Measurements from ENCODE around the gene SHLD1. TPM values are rescaled to one million over a fixed set of nuclear protein-coding genes. Genes with fewer than 3 reads are reported as not detected.

The SHLD1 gene
- total RNA-seq, 4 donors from 2014 or later, result 4.0 to 11.7 (median 4.7) TPM

DNA sequence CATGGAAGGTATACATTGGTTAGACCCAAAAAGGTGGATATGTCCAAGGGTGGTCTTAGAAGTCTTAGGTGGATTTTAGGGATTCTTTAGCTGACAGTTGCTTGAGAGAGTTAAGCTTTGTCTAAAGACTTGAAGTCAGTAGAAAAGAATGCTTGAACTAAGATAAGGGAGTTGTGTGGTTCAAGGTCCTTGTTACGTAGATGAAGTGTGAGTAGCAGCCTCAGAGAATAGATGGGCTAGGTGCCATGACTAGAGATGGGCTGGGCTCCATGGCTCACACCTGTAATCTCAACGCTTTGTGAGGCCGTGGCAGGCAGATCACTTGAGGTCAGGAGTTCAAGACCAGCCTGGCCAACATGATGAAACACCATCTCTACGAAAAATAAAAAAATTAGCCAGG is 1.7 kb downstream of the SHLD1 start:
- intact Hi-C loops (cut with DNase I), result no loop called here
- no peak for TF ChIP-seq POLR2A (IDR thresholded peaks at IDR 0.05)
- TF ChIP-seq, protein P1, sequence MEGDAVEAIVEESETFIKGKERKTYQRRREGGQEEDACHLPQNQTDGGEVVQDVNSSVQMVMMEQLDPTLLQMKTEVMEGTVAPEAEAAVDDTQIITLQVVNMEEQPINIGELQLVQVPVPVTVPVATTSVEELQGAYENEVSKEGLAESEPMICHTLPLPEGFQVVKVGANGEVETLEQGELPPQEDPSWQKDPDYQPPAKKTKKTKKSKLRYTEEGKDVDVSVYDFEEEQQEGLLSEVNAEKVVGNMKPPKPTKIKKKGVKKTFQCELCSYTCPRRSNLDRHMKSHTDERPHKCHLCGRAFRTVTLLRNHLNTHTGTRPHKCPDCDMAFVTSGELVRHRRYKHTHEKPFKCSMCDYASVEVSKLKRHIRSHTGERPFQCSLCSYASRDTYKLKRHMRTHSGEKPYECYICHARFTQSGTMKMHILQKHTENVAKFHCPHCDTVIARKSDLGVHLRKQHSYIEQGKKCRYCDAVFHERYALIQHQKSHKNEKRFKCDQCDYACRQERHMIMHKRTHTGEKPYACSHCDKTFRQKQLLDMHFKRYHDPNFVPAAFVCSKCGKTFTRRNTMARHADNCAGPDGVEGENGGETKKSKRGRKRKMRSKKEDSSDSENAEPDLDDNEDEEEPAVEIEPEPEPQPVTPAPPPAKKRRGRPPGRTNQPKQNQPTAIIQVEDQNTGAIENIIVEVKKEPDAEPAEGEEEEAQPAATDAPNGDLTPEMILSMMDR (IDR thresholded peaks at IDR 0.05), result no peak
- no peaks in the 10 kb centered on the region for H3K9me3 ChIP-seq
- H3K4me1 ChIP-seq, result peaks cover 0 to 6% of the 10 kb centered on the region in 2 donors
- no peak for DNase-seq
- H3K36me3 ChIP-seq, result no peaks in the 10 kb centered on the region
- no peaks in the 10 kb centered on the region for H3K27me3 ChIP-seq
- H3K4me3 ChIP-seq (replicated peaks in 1 of 3), result no peak overlapping the region
- H3K27ac ChIP-seq, result no peak overlapping the region
- WGBS, 2 donors, result 87 to 95% methylated on average over 4 of the region's 4 CpGs

DNA sequence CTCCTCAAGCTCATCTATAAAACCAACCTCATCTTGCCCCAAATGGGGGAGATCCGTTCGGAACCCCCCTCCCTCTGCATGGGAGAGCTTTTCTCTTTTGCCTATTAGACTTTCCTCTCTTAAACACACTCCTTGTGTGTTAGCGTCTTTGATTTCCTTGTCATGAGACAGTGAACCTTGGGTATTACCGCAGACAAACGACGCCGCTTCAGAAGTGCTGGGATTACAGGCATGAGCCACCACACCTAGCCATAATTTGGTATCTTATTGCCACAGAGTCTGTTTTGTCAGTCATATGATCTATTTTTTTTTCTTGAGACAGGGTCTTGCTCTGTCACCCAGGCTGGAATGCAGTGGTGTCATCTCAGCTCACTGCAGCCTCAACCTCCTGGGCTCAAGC is 3.6 kb downstream of the SHLD1 start:
- H3K27ac ChIP-seq, result no peak overlapping the region
- intact Hi-C loops (cut with DNase I), result no loop called here
- no peaks in the 10 kb centered on the region for H3K36me3 ChIP-seq
- H3K9me3 ChIP-seq, result no peaks in the 10 kb centered on the region
- DNase-seq, result no peak
- WGBS, 2 donors, result 92 to 93% methylated on average over 7 of the region's 7 CpGs
- H3K4me1 ChIP-seq, result peaks cover 0 to 6% of the 10 kb centered on the region in 2 donors
- TF ChIP-seq, protein P1 (IDR thresholded peaks at IDR 0.05), result no peak
- TF ChIP-seq POLR2A (IDR thresholded peaks at IDR 0.05), result no peak
- no peaks in the 10 kb centered on the region for H3K27me3 ChIP-seq
- no peak overlapping the region for H3K4me3 ChIP-seq (replicated peaks in 1 of 3)

DNA sequence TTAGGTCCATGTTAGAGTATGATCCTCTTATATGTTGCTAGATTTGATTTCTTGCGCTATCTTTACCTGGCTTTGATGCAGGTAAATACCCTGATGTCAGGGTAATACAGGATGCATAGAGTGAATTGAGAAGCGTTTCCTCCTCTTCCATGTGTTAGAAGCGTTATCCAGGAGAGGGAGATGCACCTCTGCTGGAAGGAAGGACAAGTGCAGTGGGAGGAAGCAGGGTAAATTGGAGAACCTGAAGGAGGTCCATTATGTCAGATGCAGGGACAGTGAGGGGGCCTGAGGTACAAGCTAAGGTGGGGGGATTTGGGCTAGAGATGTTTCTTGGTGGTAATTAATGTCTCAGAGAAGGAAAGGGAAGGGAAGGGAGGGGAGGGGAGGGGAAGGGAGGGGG is 7.7 kb downstream of the SHLD1 start:
- no peaks in the 10 kb centered on the region for H3K4me1 ChIP-seq
- intact Hi-C loops (cut with DNase I), result no loop called here

DNA sequence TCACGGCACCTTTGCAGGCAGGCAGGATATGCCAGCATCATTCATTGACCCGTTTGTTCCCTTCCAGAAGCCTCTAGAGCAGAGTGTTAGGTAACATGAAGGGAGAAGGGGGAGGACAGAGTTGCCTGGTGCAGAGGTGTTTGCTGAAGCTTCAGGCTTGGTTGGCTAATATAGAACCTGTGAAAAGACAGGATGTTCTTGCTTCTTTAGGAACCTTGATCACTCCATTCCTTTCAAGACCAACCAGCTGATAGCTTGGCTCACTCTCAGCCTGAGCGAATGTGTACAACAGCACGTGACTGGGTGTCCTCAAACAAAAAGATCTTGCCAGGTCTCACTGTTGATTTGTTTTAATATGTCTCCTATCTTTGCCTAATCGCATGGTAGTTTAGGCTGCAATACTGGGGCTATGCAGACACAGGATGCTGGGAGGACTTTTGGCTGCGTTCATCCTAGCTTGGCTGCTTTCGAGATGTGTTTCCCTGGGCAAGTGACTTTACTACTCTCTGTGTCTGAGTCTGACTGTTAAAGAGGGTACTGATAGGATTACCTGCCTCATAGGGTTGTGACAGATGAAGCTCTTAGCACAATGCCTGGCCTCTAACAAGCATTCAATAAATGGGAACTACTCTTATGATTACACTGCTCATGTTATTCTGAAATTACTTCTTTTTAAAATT is 16.0 kb downstream of the SHLD1 start:
- Histone ChIP-seq H3K36me3 (no peaks in the 10 kb centered on the region), H3K4me1 (no peaks in the 10 kb centered on the region), H3K4me3 (replicated peaks in 1 of 3) (no peak overlapping the region), H3K27me3 (no peaks in the 10 kb centered on the region), H3K9me3 (no peaks in the 10 kb centered on the region), H3K27ac (peak overlapping the region in 1 of 3 donors; percentile 56)
- intact Hi-C loops (cut with DNase I), result no loop called here
- DNase-seq, result peak; percentile 54 to 62
- peak in 1 of 2 donors; percentile 19 for TF ChIP-seq POLR2A (IDR thresholded peaks at IDR 0.05)
- TF ChIP-seq, protein P1 (IDR thresholded peaks at IDR 0.05), result no peak
- 81 to 89% methylated on average over 7 of the region's 7 CpGs for WGBS, 2 donors

More for the DNA sequence above, 7.7 kb downstream of the SHLD1 start:
- no peak for TF ChIP-seq POLR2A (IDR thresholded peaks at IDR 0.05)
- TF ChIP-seq, protein P1 (IDR thresholded peaks at IDR 0.05), result no peak
- Histone ChIP-seq H3K4me3 (replicated peaks in 1 of 3) (no peak overlapping the region), H3K27ac (no peak overlapping the region), H3K9me3 (no peaks in the 10 kb centered on the region), H3K36me3 (no peaks in the 10 kb centered on the region), H3K27me3 (no peaks in the 10 kb centered on the region)
- WGBS, 2 donors, result 94% methylated on average over 3 of the region's 3 CpGs
- no peak for DNase-seq

DNA sequence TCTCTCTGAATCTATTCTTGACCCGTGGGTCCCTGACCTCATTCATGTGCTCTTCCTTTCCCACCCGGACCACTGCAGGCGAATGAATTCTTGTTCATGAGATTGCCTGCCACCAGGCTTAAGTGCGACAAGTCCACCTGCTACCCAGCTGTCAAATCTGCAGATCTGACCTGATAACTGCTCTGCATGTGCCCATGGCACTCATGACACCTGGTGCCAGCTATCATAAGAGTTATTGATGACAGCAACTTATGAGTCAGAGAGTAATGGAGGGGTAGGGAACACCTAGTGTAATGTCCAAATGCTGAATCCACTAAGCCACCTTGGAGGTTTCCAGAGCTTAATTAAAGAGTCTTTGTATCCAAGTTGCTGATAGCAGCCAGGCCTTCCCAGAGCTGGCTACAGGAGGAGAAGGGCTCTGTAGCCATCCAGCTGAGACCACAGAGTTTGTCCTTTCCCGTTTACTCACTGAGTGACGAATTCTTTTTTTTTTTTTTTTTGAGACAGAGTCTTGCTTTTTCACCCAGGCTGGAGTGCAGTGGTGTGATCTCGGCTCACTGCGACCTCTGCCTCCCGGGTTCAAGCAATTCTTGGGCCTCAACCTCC is 17.4 kb downstream of the SHLD1 start:
- DNase-seq, result no peak
- Histone ChIP-seq H3K27me3 (no peaks in the 10 kb centered on the region), H3K27ac (no peak overlapping the region), H3K4me3 (replicated peaks in 1 of 3) (no peak overlapping the region), H3K36me3 (no peaks in the 10 kb centered on the region), H3K9me3 (no peaks in the 10 kb centered on the region), H3K4me1 (no peaks in the 10 kb centered on the region)
- no peak for TF ChIP-seq POLR2A (IDR thresholded peaks at IDR 0.05)
- TF ChIP-seq, protein P1 (IDR thresholded peaks at IDR 0.05), result no peak
- WGBS, 2 donors, result 88 to 92% methylated on average over 9 of the region's 9 CpGs
- intact Hi-C loops (cut with DNase I), result no loop called here
